ENCODE measurements around the gene CIBAR2. TPM values are rescaled to one million over a fixed set of nuclear protein-coding genes. Genes with fewer than 3 reads are reported as not detected.

The CIBAR2 gene
- total RNA-seq, 1 experiment from 2014 or later: not detected

DNA sequence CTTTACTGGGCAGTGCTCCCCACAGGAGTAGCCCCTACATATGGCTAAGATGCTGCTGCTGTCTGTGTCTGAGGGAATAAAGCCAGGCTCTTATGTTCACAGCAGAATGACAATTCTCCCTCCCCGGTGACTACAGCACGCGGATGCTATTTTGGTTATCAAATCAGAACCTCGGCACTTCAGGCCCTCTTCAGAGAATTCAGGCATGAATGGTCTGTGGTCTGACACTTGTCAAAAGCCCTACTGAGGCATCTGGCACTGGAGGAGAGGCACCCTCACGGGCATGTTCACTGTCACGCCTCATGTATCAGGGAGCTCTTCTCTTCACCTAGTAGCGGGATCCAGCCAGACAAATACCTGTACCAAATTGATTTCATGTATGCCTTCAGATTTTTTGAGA, 54.3 kb downstream of the CIBAR2 start:
- no peak overlapping the region for H3K4me3 Mint-ChIP-seq
- no peaks in the 10 kb centered on the region for H3K79me2 ChIP-seq (ENCODE audit: insufficient read depth, low read length)
- no peak overlapping the region for H3K23ac ChIP-seq (ENCODE audit: insufficient read length, low read depth, low read length)
- no peak overlapping the region for H3K27ac ChIP-seq (ENCODE audit: insufficient read length, low read depth, low read length)
- H2BK20ac ChIP-seq (ENCODE audit: low read depth, low read length, poor library complexity, severe bottlenecking): no peak overlapping the region
- no peak overlapping the region for H4K5ac ChIP-seq (ENCODE audit: insufficient read length, low read depth, low read length)
- H3K4me1 ChIP-seq (ENCODE audit: insufficient read depth, low read length): peaks cover 2% of the 10 kb centered on the region; the same call in 1 of the 2 replicates
- H3K27me3 ChIP-seq (ENCODE audit: insufficient read depth, low read length): no peaks in the 10 kb centered on the region
- no peaks in the 10 kb centered on the region for H4K20me1 ChIP-seq (ENCODE audit: control insufficient read depth, insufficient read depth, insufficient read length)
- no peak overlapping the region for H3K27ac Mint-ChIP-seq
- H2AK5ac ChIP-seq (ENCODE audit: insufficient read length, low read length): no peak overlapping the region
- H3K9ac ChIP-seq (ENCODE audit: extremely low read depth, insufficient read length, low read length): no peak overlapping the region
- no peak overlapping the region for H2BK5ac ChIP-seq (ENCODE audit: insufficient read length, low read length)
- no peak overlapping the region for H2BK120ac ChIP-seq (ENCODE audit: low read depth, low read length, poor library complexity, severe bottlenecking)
- peaks cover 28 to 34% of the 10 kb centered on the region in 2 experiments for H3K4me1 Mint-ChIP-seq
- no peak overlapping the region for H2BK15ac ChIP-seq (ENCODE audit: low read depth, low read length)
- no peak overlapping the region for H2AFZ ChIP-seq (ENCODE audit: low read length)
- H3K79me1 ChIP-seq (ENCODE audit: insufficient read depth, low read depth, low read length, poor library complexity, severe bottlenecking): no peaks in the 10 kb centered on the region
- no peak overlapping the region for H3K14ac ChIP-seq (ENCODE audit: insufficient read depth, low read length)
- H3K4ac ChIP-seq (ENCODE audit: low read depth, low read length): no peak overlapping the region
- no peak overlapping the region for H3T11ph ChIP-seq (ENCODE audit: low read length)
- no peaks in the 10 kb centered on the region; a peak in 1 of 7 replicates for H3K36me3 Mint-ChIP-seq (ENCODE audit: insufficient read depth in 1 of 3, low read depth in 3 of 3)
- no peaks in the 10 kb centered on the region for H3K9me3 ChIP-seq (ENCODE audit: control insufficient read depth, low read depth, low read length)
- peaks cover 13% of the 10 kb centered on the region for H3K27me3 Mint-ChIP-seq (ENCODE audit: low read depth)
- no peak overlapping the region for H3K18ac ChIP-seq (ENCODE audit: insufficient read length, low read depth, low read length)
- H2BK12ac ChIP-seq (ENCODE audit: insufficient read length, low read depth, low read length): no peak overlapping the region
- H3K23me2 ChIP-seq (ENCODE audit: insufficient read length, low read depth, low read length, poor library complexity, severe bottlenecking): no peaks in the 10 kb centered on the region
- no CpG with 5 or more reads among the region's 7 CpGs for WGBS (ENCODE audit: extremely low coverage, insufficient read length, low lambda C conversion rate)
- H4K8ac ChIP-seq (replicated peaks; ENCODE audit: insufficient read length, low read depth, low read length): no peak overlapping the region
- no peak for DNase-seq
- no peak overlapping the region for H4K91ac ChIP-seq (ENCODE audit: insufficient read length, low read depth, low read length)
- no peaks in the 10 kb centered on the region for H3K9me3 Mint-ChIP-seq
- H3K56ac ChIP-seq (ENCODE audit: insufficient read length, low read depth, low read length): no peak overlapping the region
- H3K4me2 ChIP-seq (ENCODE audit: insufficient read depth, insufficient read length, low read length): no peak overlapping the region
- no peak for TF ChIP-seq CTCF (conservative IDR thresholded peaks at IDR 0.05)

Data from H9 (cell line).